Measurements from ENCODE around the gene NOTCH1.

NOTCH1 gene

DNA sequence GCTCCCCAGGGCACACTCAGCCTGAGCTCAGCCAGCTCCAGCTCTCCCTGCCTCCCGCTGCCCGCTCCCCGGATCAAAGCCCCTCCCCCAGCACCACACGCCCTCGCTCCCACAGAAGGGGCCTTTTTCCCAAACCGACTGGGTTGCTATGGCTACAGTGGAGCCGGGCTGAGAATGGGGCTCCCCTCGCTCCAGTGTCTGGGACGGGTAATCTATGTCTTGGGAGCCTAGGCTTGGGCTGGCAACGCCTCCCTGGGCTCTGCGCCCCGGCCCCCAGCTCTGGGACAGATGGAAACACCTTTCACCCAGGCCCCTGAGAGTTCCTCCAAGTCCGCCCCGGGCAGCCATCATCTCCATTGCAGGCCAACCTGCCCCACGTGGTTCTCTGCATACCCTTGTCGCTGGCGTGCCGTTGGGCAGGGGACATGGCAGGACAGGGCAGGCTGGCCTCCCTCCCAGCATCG lies 29.6 kb downstream of the NOTCH1 start:
- peaks cover 25% of the 10 kb centered on the region in 2 donors for H3K4me1 ChIP-seq (ENCODE audit: control insufficient read depth in 2 of 2, insufficient read depth in 2 of 2, low read length in 2 of 2)
- H3K27me3 ChIP-seq (ENCODE audit: control insufficient read depth in 2 of 2, insufficient read depth in 2 of 2, low read length in 2 of 2): no peaks in the 10 kb centered on the region
- H3K4me3 ChIP-seq (ENCODE audit: low read length in 2 of 2): no peak overlapping the region
- peaks cover 47 to 51% of the 10 kb centered on the region in 2 donors for H3K36me3 ChIP-seq (ENCODE audit: control insufficient read depth in 2 of 2, insufficient read depth in 2 of 2, low read length in 2 of 2)
- H3K9me3 ChIP-seq (ENCODE audit: control insufficient read depth in 2 of 2, low read length in 2 of 2): no peaks in the 10 kb centered on the region
- no peak overlapping the region for H3K27ac ChIP-seq (ENCODE audit: low read depth in 2 of 2, low read length in 2 of 2)
- H3K9ac ChIP-seq (ENCODE audit: low read depth in 1 of 2, low read length in 2 of 2): no peak overlapping the region

GRCh38 chr9:136515276-136515675 lies 30.6 kb downstream of the NOTCH1 start:
- Histone ChIP-seq H3K27ac (ENCODE audit: low read depth in 2 of 2, low read length in 2 of 2) (no peak overlapping the region), H3K27me3 (ENCODE audit: control insufficient read depth in 2 of 2, insufficient read depth in 2 of 2, low read length in 2 of 2) (no peaks in the 10 kb centered on the region), H3K9me3 (ENCODE audit: control insufficient read depth in 2 of 2, low read length in 2 of 2) (no peaks in the 10 kb centered on the region), H3K36me3 (ENCODE audit: control insufficient read depth in 2 of 2, insufficient read depth in 2 of 2, low read length in 2 of 2) (peaks cover 57 to 61% of the 10 kb centered on the region in 2 donors), H3K9ac (ENCODE audit: low read depth in 1 of 2, low read length in 2 of 2) (no peak overlapping the region), H3K4me1 (ENCODE audit: control insufficient read depth in 2 of 2, insufficient read depth in 2 of 2, low read length in 2 of 2) (peaks cover 15 to 16% of the 10 kb centered on the region in 2 donors), H3K4me3 (ENCODE audit: low read length in 2 of 2) (no peak overlapping the region)

DNA sequence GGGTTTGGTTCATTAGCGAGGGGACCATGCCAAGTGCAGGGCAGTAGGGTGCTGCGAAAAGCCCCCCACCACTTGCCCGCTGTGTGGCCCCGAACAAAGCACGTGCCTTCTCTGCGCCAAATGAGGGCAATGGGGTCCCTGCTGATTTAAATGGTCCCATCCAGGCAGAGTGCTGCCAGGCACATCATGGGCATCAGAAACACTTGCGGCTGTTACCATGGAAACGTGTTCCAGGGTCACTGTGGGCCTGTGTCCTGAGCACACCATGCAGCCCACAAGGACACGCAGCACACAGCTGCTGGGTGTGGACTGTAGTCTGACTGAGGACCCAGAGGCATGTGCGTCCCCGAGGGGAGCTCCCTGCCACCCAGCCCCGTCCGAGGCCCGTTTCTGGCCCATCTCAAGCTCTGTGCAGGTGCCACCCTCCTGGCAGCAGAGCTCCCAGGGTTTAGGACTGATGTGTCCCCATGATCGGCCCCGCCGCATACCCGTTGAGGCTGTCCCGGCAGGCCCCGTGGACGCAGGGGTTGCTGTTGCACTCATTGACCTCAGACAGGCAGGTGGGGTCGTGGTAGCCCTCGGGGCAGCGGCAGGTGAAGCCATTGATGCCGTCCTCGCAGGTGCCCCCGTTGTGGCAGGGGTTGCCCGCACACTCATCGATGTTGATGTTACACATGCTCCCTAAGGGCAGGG lies 31.7 kb downstream of the NOTCH1 start:
- no peak overlapping the region for H3K9ac ChIP-seq (ENCODE audit: low read depth in 1 of 2, low read length in 2 of 2)

DNA sequence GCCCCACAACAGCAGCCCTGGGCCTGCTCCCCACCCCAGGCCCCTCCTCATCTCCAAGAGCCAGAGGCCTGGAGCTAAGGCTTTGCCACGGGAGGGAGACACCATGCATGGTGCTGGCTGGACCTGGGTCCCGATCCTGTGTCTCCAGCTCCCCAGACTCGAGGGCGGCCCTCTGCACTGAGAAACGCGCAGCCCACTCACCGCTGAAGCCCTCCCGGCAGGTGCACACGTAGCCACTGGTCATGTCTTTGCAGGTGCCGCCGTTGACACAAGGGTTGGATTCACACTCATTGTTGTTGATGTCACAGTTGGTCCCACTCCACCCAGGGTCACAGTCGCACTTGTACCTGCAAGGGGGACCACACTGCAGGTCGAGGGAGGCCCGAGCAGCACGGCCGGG lies 32.7 kb downstream of the NOTCH1 start:
- Histone ChIP-seq H3K4me3 (ENCODE audit: low read length in 2 of 2) (no peak overlapping the region), H3K27me3 (ENCODE audit: control insufficient read depth in 2 of 2, insufficient read depth in 2 of 2, low read length in 2 of 2) (no peaks in the 10 kb centered on the region), H3K9ac (ENCODE audit: low read depth in 1 of 2, low read length in 2 of 2) (no peak overlapping the region), H3K4me1 (ENCODE audit: control insufficient read depth in 2 of 2, insufficient read depth in 2 of 2, low read length in 2 of 2) (peaks cover 0 to 2% of the 10 kb centered on the region in 2 donors), H3K9me3 (ENCODE audit: control insufficient read depth in 2 of 2, low read length in 2 of 2) (no peaks in the 10 kb centered on the region), H3K27ac (ENCODE audit: low read depth in 2 of 2, low read length in 2 of 2) (peak overlapping the region in 1 of 2 donors; percentile 4), H3K36me3 (ENCODE audit: control insufficient read depth in 2 of 2, insufficient read depth in 2 of 2, low read length in 2 of 2) (peaks cover 63 to 71% of the 10 kb centered on the region in 2 donors)

More for the DNA sequence above, 31.7 kb downstream of the NOTCH1 start:
- H3K9me3 ChIP-seq (ENCODE audit: control insufficient read depth in 2 of 2, low read length in 2 of 2): no peaks in the 10 kb centered on the region
- no peak overlapping the region for H3K27ac ChIP-seq (ENCODE audit: low read depth in 2 of 2, low read length in 2 of 2)
- no peak overlapping the region for H3K4me3 ChIP-seq (ENCODE audit: low read length in 2 of 2)
- no peaks in the 10 kb centered on the region for H3K27me3 ChIP-seq (ENCODE audit: control insufficient read depth in 2 of 2, insufficient read depth in 2 of 2, low read length in 2 of 2)
- peaks cover 68 to 71% of the 10 kb centered on the region in 2 donors for H3K36me3 ChIP-seq (ENCODE audit: control insufficient read depth in 2 of 2, insufficient read depth in 2 of 2, low read length in 2 of 2)
- peaks cover 6 to 7% of the 10 kb centered on the region in 2 donors for H3K4me1 ChIP-seq (ENCODE audit: control insufficient read depth in 2 of 2, insufficient read depth in 2 of 2, low read length in 2 of 2)

- H3K4me1 ChIP-seq (ENCODE audit: control insufficient read depth in 2 of 2, insufficient read depth in 2 of 2, low read length in 2 of 2): peaks cover 0 to 2% of the 10 kb centered on the region in 2 donors
- no peaks in the 10 kb centered on the region for H3K27me3 ChIP-seq (ENCODE audit: control insufficient read depth in 2 of 2, insufficient read depth in 2 of 2, low read length in 2 of 2)
- no peak overlapping the region for H3K9ac ChIP-seq (ENCODE audit: low read depth in 1 of 2, low read length in 2 of 2)
- H3K4me3 ChIP-seq (ENCODE audit: low read length in 2 of 2): no peak overlapping the region
- H3K36me3 ChIP-seq (ENCODE audit: control insufficient read depth in 2 of 2, insufficient read depth in 2 of 2, low read length in 2 of 2): peaks cover 63 to 71% of the 10 kb centered on the region in 2 donors
- peak overlapping the region; percentile 25 to 58 for H3K27ac ChIP-seq (ENCODE audit: low read depth in 2 of 2, low read length in 2 of 2)
- H3K9me3 ChIP-seq (ENCODE audit: control insufficient read depth in 2 of 2, low read length in 2 of 2): no peaks in the 10 kb centered on the region
These were observed 33.2 kb downstream of the NOTCH1 start for GRCh38 chr9:136512651-136513071.

DNA sequence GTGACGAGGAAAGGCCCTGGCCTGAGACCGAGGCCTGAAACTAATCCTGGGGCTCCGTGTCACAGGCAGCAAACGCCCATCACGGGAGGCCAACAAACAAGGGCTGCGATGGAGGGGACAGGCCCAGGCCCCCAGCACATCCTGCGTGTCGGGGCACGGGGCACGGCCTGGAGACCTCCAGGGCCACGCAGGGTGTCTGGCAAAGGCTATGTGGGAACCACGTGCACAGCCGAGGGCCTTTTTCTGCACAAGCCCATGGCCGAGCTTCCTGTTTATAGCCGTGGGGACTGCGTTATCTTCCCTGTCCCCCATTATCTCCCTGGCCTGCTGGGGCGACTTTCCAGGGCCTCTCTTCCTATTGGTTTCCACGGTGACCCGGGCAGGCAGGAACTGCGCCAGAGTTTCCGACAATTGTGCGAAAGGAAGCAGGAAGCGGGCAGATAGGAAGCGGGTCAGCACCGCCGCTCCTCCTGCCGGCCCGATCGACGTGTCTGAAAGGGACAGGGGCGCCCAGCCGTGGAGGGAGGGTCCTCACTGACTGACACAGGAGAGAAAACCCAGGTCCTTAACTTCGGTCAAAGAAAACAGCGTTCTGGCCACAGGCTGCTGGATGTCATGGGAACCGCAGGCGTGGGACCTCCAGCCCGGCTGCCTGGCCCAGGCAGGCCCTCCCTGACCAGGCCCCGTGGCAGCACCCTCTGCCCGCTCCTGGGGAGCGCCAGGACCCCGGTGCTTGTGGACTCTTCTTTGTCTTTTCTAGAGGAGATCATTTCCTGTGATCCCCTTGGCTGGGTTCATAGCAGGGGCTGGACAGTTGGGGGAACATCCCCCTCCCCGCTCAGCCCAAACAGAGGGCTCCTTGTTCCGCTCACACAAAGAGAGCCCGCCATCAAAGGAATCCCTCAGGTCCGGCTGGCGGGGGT lies 33.9 kb downstream of the NOTCH1 start:
- H3K27ac ChIP-seq (ENCODE audit: low read depth in 2 of 2, low read length in 2 of 2): peak overlapping the region; percentile 26 to 58
- H3K27me3 ChIP-seq (ENCODE audit: control insufficient read depth in 2 of 2, insufficient read depth in 2 of 2, low read length in 2 of 2): no peaks in the 10 kb centered on the region
- H3K36me3 ChIP-seq (ENCODE audit: control insufficient read depth in 2 of 2, insufficient read depth in 2 of 2, low read length in 2 of 2): peaks cover 65 to 74% of the 10 kb centered on the region in 2 donors
- H3K9me3 ChIP-seq (ENCODE audit: control insufficient read depth in 2 of 2, low read length in 2 of 2): no peaks in the 10 kb centered on the region
- H3K4me1 ChIP-seq (ENCODE audit: control insufficient read depth in 2 of 2, insufficient read depth in 2 of 2, low read length in 2 of 2): peaks cover 0 to 2% of the 10 kb centered on the region in 2 donors
- no peak overlapping the region for H3K9ac ChIP-seq (ENCODE audit: low read depth in 1 of 2, low read length in 2 of 2)
- no peak overlapping the region for H3K4me3 ChIP-seq (ENCODE audit: low read length in 2 of 2)

- H3K27ac ChIP-seq (ENCODE audit: low read depth in 2 of 2, low read length in 2 of 2): peak overlapping the region; percentile 26 to 32
- peaks cover 67 to 81% of the 10 kb centered on the region in 2 donors for H3K36me3 ChIP-seq (ENCODE audit: control insufficient read depth in 2 of 2, insufficient read depth in 2 of 2, low read length in 2 of 2)
- H3K27me3 ChIP-seq (ENCODE audit: control insufficient read depth in 2 of 2, insufficient read depth in 2 of 2, low read length in 2 of 2): no peaks in the 10 kb centered on the region
- no peak overlapping the region for H3K4me3 ChIP-seq (ENCODE audit: low read length in 2 of 2)
- peaks cover 0 to 2% of the 10 kb centered on the region in 2 donors for H3K4me1 ChIP-seq (ENCODE audit: control insufficient read depth in 2 of 2, insufficient read depth in 2 of 2, low read length in 2 of 2)
- no peak overlapping the region for H3K9ac ChIP-seq (ENCODE audit: low read depth in 1 of 2, low read length in 2 of 2)
- no peaks in the 10 kb centered on the region for H3K9me3 ChIP-seq (ENCODE audit: control insufficient read depth in 2 of 2, low read length in 2 of 2)
These were observed 34.6 kb downstream of the NOTCH1 start for GRCh38 chr9:136511144-136511669.

GRCh38 chr9:136510561-136510960 lies 35.3 kb downstream of the NOTCH1 start:
- Histone ChIP-seq H3K27ac (ENCODE audit: low read depth in 2 of 2, low read length in 2 of 2) (no peak overlapping the region), H3K9me3 (ENCODE audit: control insufficient read depth in 2 of 2, low read length in 2 of 2) (no peaks in the 10 kb centered on the region), H3K36me3 (ENCODE audit: control insufficient read depth in 2 of 2, insufficient read depth in 2 of 2, low read length in 2 of 2) (peaks cover 68 to 81% of the 10 kb centered on the region in 2 donors), H3K27me3 (ENCODE audit: control insufficient read depth in 2 of 2, insufficient read depth in 2 of 2, low read length in 2 of 2) (no peaks in the 10 kb centered on the region), H3K4me1 (ENCODE audit: control insufficient read depth in 2 of 2, insufficient read depth in 2 of 2, low read length in 2 of 2) (peaks cover 0 to 2% of the 10 kb centered on the region in 2 donors), H3K4me3 (ENCODE audit: low read length in 2 of 2) (no peak overlapping the region), H3K9ac (ENCODE audit: low read depth in 1 of 2, low read length in 2 of 2) (no peak overlapping the region)

- Histone ChIP-seq H3K36me3 (ENCODE audit: control insufficient read depth in 2 of 2, insufficient read depth in 2 of 2, low read length in 2 of 2) (peaks cover 67 to 85% of the 10 kb centered on the region in 2 donors), H3K4me1 (ENCODE audit: control insufficient read depth in 2 of 2, insufficient read depth in 2 of 2, low read length in 2 of 2) (peaks cover 0 to 2% of the 10 kb centered on the region in 2 donors), H3K4me3 (ENCODE audit: low read length in 2 of 2) (no peak overlapping the region), H3K9ac (ENCODE audit: low read depth in 1 of 2, low read length in 2 of 2) (no peak overlapping the region), H3K27ac (ENCODE audit: low read depth in 2 of 2, low read length in 2 of 2) (no peak overlapping the region), H3K9me3 (ENCODE audit: control insufficient read depth in 2 of 2, low read length in 2 of 2) (no peaks in the 10 kb centered on the region), H3K27me3 (ENCODE audit: control insufficient read depth in 2 of 2, insufficient read depth in 2 of 2, low read length in 2 of 2) (no peaks in the 10 kb centered on the region)
These were observed 36.3 kb downstream of the NOTCH1 start for GRCh38 chr9:136509549-136509948.

Data from mucosa of rectum (tissue), 2 donors.